SHP77 (cell line): ENCODE measurements around the gene COPS4.
"Not testable (repeated sequence)": the region's sequence is repeated elsewhere in the genome, so short reads cannot be mapped to it uniquely, and the experiment has no call there.

Experiments
- DNase-seq, 2 experiments: peaks; one replicate each; lab custom pipeline; 2025; lab: John Stamatoyannopoulos, UW

Gene COPS4

GRCh38 chr4:83023599-83023998 lies 11.4 kb upstream of the COPS4 start:
- not testable (repeated sequence) for DNase-seq

- no peak for DNase-seq
These were observed 10.8 kb upstream of the COPS4 start for GRCh38 chr4:83024233-83024632.

GRCh38 chr4:83025563-83025962 lies 9.4 kb upstream of the COPS4 start:
- no peak for DNase-seq

GRCh38 chr4:83028976-83029375 lies 6.0 kb upstream of the COPS4 start:
- no peak for DNase-seq

- no peak for DNase-seq
These were observed 5.3 kb upstream of the COPS4 start for GRCh38 chr4:83029688-83030087.

- no peak for DNase-seq
These were observed 2.1 kb downstream of the COPS4 start for GRCh38 chr4:83036991-83037665.

GRCh38 chr4:83040269-83040668 lies 5.3 kb downstream of the COPS4 start:
- no peak for DNase-seq

GRCh38 chr4:83043157-83043556 lies 8.2 kb downstream of the COPS4 start:
- DNase-seq: not testable (repeated sequence)

GRCh38 chr4:83043801-83044407 lies 8.9 kb downstream of the COPS4 start:
- no peak for DNase-seq

GRCh38 chr4:83046693-83047473 lies 11.9 kb downstream of the COPS4 start:
- no peak for DNase-seq

GRCh38 chr4:83048781-83049180 lies 13.8 kb downstream of the COPS4 start:
- not testable (repeated sequence) for DNase-seq

- DNase-seq: peak in 1 of 2 experiments; percentile 2
These were observed 19.9 kb downstream of the COPS4 start for GRCh38 chr4:83054928-83055327.

GRCh38 chr4:83062739-83063138 lies 27.8 kb downstream of the COPS4 start:
- DNase-seq: no peak

- no peak for DNase-seq
These were observed 30.3 kb downstream of the COPS4 start for GRCh38 chr4:83065266-83065665.

- DNase-seq: no peak
These were observed 32.2 kb downstream of the COPS4 start for GRCh38 chr4:83067058-83067639.

GRCh38 chr4:83071116-83071515 lies 36.1 kb downstream of the COPS4 start:
- no peak for DNase-seq

- DNase-seq: peak; percentile 45 to 72
These were observed 39.2 kb downstream of the COPS4 start for GRCh38 chr4:83074086-83074704.

GRCh38 chr4:83074783-83075182 lies 39.8 kb downstream of the COPS4 start:
- DNase-seq: not testable (repeated sequence)

- DNase-seq: no peak
These were observed 40.5 kb downstream of the COPS4 start for GRCh38 chr4:83075311-83076095.

GRCh38 chr4:83080561-83080960 lies 45.6 kb downstream of the COPS4 start:
- no peak for DNase-seq

GRCh38 chr4:83082777-83083176 lies 47.8 kb downstream of the COPS4 start:
- no peak for DNase-seq
